ENCODE results near the gene ZNF438. TPM values are rescaled to one million over a fixed set of nuclear protein-coding genes. Genes with fewer than 3 reads are reported as not detected.

The ZNF438 gene
- total RNA-seq, 1 donor: 8.0 TPM

- DNase-seq (ENCODE audit: low read depth): no peak
- no peak overlapping the region for H3K4me3 ChIP-seq (ENCODE audit: low read depth, low read length)
- no peak for TF ChIP-seq CTCF (IDR thresholded peaks at IDR 0.05; ENCODE audit: insufficient read depth, low read length)
Measured at GRCh38 chr10:30850776-30851175, 180.9 kb downstream of the ZNF438 start.

- no peak for DNase-seq (ENCODE audit: low read depth)
- no peak for TF ChIP-seq CTCF (IDR thresholded peaks at IDR 0.05; ENCODE audit: insufficient read depth, low read length)
- H3K4me3 ChIP-seq (ENCODE audit: low read depth, low read length): no peak overlapping the region
Measured at GRCh38 chr10:30849231-30850035, 182.2 kb downstream of the ZNF438 start.

GRCh38 chr10:30848396-30849032 lies 183.2 kb downstream of the ZNF438 start:
- no peak overlapping the region for H3K4me3 ChIP-seq (ENCODE audit: low read depth, low read length)
- no peak for TF ChIP-seq CTCF (IDR thresholded peaks at IDR 0.05; ENCODE audit: insufficient read depth, low read length)
- DNase-seq (ENCODE audit: low read depth): no peak

GRCh38 chr10:30847642-30848041 lies 184.0 kb downstream of the ZNF438 start:
- DNase-seq (ENCODE audit: low read depth): no peak
- TF ChIP-seq CTCF (IDR thresholded peaks at IDR 0.05; ENCODE audit: insufficient read depth, low read length): no peak
- no peak overlapping the region for H3K4me3 ChIP-seq (ENCODE audit: low read depth, low read length)

GRCh38 chr10:30847199-30847598 lies 184.5 kb downstream of the ZNF438 start:
- DNase-seq (ENCODE audit: low read depth): no peak
- TF ChIP-seq CTCF (IDR thresholded peaks at IDR 0.05; ENCODE audit: insufficient read depth, low read length): no peak
- no peak overlapping the region for H3K4me3 ChIP-seq (ENCODE audit: low read depth, low read length)

GRCh38 chr10:30846710-30847109 lies 185.0 kb downstream of the ZNF438 start:
- no peak for TF ChIP-seq CTCF (IDR thresholded peaks at IDR 0.05; ENCODE audit: insufficient read depth, low read length)
- H3K4me3 ChIP-seq (ENCODE audit: low read depth, low read length): no peak overlapping the region
- DNase-seq (ENCODE audit: low read depth): no peak
